ENCODE results near the gene HNRNPAB. TPM values are rescaled to one million over a fixed set of nuclear protein-coding genes. Genes with fewer than 3 reads are reported as not detected.

Gene HNRNPAB
- total RNA-seq, 6 experiments from 2014 or later: 44.2 to 96.1 (median 73.5) TPM

- DNase-seq: peak; percentile 76 to 80 (median 79)
- H3K9me3 ChIP-seq: no peaks in the 10 kb centered on the region
- TF ChIP-seq, protein P1, sequence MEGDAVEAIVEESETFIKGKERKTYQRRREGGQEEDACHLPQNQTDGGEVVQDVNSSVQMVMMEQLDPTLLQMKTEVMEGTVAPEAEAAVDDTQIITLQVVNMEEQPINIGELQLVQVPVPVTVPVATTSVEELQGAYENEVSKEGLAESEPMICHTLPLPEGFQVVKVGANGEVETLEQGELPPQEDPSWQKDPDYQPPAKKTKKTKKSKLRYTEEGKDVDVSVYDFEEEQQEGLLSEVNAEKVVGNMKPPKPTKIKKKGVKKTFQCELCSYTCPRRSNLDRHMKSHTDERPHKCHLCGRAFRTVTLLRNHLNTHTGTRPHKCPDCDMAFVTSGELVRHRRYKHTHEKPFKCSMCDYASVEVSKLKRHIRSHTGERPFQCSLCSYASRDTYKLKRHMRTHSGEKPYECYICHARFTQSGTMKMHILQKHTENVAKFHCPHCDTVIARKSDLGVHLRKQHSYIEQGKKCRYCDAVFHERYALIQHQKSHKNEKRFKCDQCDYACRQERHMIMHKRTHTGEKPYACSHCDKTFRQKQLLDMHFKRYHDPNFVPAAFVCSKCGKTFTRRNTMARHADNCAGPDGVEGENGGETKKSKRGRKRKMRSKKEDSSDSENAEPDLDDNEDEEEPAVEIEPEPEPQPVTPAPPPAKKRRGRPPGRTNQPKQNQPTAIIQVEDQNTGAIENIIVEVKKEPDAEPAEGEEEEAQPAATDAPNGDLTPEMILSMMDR (IDR thresholded peaks at IDR 0.05): peak in 1 of 4 donors; percentile 7
- TF ChIP-seq POLR2A (IDR thresholded peaks at IDR 0.05): peak; percentile 75
- intact Hi-C loops (cut with DNase I): no loop called here
- H3K27ac ChIP-seq: peak within 1 kb of the TSS; percentile 94 to 98 (median 96)
- peak; percentile 16 to 58 (median 52) for ATAC-seq
- WGBS (ENCODE audit: insufficient coverage, low coverage, low lambda C conversion rate, missing lambda C conversion rate): 0% methylated on average over 2 of the region's 102 CpGs
- peaks cover 0 to 14% (median 9%) of the 10 kb centered on the region in 4 donors for H3K36me3 ChIP-seq
- peak within 1 kb of the TSS; percentile 75 to 90 (median 88) for H3K4me3 ChIP-seq
- peaks cover 0 to 70% (median 27%) of the 10 kb centered on the region in 4 donors for H3K4me1 ChIP-seq
- H3K27me3 ChIP-seq: no peaks in the 10 kb centered on the region
These were observed 28.0 kb downstream of the HNRNPAB start, which contains the start of gene PHYKPL for GRCh38 chr5:178232124-178232919. PHYKPL (minus strand) TSS chr5:178232802; CDS start chr5:178232550, 252 bp downstream.

GRCh38 chr5:178232920-178233429 is 28.6 kb downstream of the HNRNPAB start:
- intact Hi-C loops (cut with DNase I): no loop called here
- Histone ChIP-seq H3K4me3 (peak overlapping the region; percentile 75 to 90 (median 88)), H3K9me3 (no peaks in the 10 kb centered on the region), H3K4me1 (peaks cover 0 to 74% (median 31%) of the 10 kb centered on the region in 4 donors), H3K27ac (peak overlapping the region; percentile 94 to 98 (median 96)), H3K27me3 (no peaks in the 10 kb centered on the region), H3K36me3 (peaks cover 0 to 11% (median 9%) of the 10 kb centered on the region in 4 donors)
- DNase-seq (peak in 1 of 3 donors; percentile 35), ATAC-seq (peak in 1 of 4 donors; percentile 1)
- no peak for TF ChIP-seq POLR2A (IDR thresholded peaks at IDR 0.05)
- TF ChIP-seq, protein P1 (IDR thresholded peaks at IDR 0.05): no peak
- 39% methylated on average over 2 of the region's 11 CpGs for WGBS (ENCODE audit: insufficient coverage, low coverage, low lambda C conversion rate, missing lambda C conversion rate)

GRCh38 chr5:178234121-178234749 is 29.9 kb downstream of the HNRNPAB start:
- intact Hi-C loops (cut with DNase I): no loop called here
- 59% methylated on average over 5 of the region's 7 CpGs for WGBS (ENCODE audit: insufficient coverage, low coverage, low lambda C conversion rate, missing lambda C conversion rate)
- no peak overlapping the region for H3K27ac ChIP-seq

More at GRCh38 chr5:178234121-178234749, 29.9 kb downstream of the HNRNPAB start:
- DNase-seq (peak in 1 of 3 donors; percentile 51), ATAC-seq (no peak)
- Histone ChIP-seq H3K9me3 (no peaks in the 10 kb centered on the region), H3K4me3 (no peak overlapping the region), H3K36me3 (peaks cover 0 to 6% (median 5%) of the 10 kb centered on the region in 4 donors), H3K27me3 (no peaks in the 10 kb centered on the region), H3K4me1 (peaks cover 0 to 74% (median 38%) of the 10 kb centered on the region in 4 donors)
- TF ChIP-seq POLR2A (IDR thresholded peaks at IDR 0.05): no peak
- TF ChIP-seq, protein P1 (IDR thresholded peaks at IDR 0.05): no peak

All from right lobe of liver (tissue), 6 donors.